ENCODE measurements around the gene SLC45A3.

Gene SLC45A3

GRCh38 chr1:205626216-205626615 lies 54.1 kb downstream of the SLC45A3 start:
- in situ Hi-C loops (cut with HindIII; ENCODE audit: low sequenced_read_pairs) = no loop called here
- no peak overlapping the region for H3K4me3 ChIP-seq (ENCODE audit: low read depth, low read length)
- no peak for DNase-seq (ENCODE audit: low read depth, low spot score)
- TF ChIP-seq CTCF (IDR thresholded peaks at IDR 0.05; ENCODE audit: low read depth, low read length) = no peak

GRCh38 chr1:205623646-205624045 lies 56.7 kb downstream of the SLC45A3 start:
- in situ Hi-C loops (cut with HindIII; ENCODE audit: low sequenced_read_pairs) = no loop called here
- no peak for TF ChIP-seq CTCF (IDR thresholded peaks at IDR 0.05; ENCODE audit: low read depth, low read length)

GRCh38 chr1:205620269-205620668 lies 60.0 kb downstream of the SLC45A3 start:
- no peak for TF ChIP-seq CTCF (IDR thresholded peaks at IDR 0.05; ENCODE audit: low read depth, low read length)
- no peak for DNase-seq (ENCODE audit: low read depth, low spot score)
- in situ Hi-C loops (cut with HindIII; ENCODE audit: low sequenced_read_pairs) = no loop called here
- no peak overlapping the region for H3K4me3 ChIP-seq (ENCODE audit: low read depth, low read length)

More at GRCh38 chr1:205623646-205624045, 56.7 kb downstream of the SLC45A3 start:
- no peak for DNase-seq (ENCODE audit: low read depth, low spot score)
- H3K4me3 ChIP-seq (ENCODE audit: low read depth, low read length) = no peak overlapping the region

- in situ Hi-C loops (cut with HindIII; ENCODE audit: low sequenced_read_pairs) = no loop called here
- no peak for TF ChIP-seq CTCF (IDR thresholded peaks at IDR 0.05; ENCODE audit: low read depth, low read length)
- no peak for DNase-seq (ENCODE audit: low read depth, low spot score)
- no peak overlapping the region for H3K4me3 ChIP-seq (ENCODE audit: low read depth, low read length)
Observed at GRCh38 chr1:205619376-205619775, 60.9 kb downstream of the SLC45A3 start.

- no peak for DNase-seq (ENCODE audit: low read depth, low spot score)
- in situ Hi-C loops (cut with HindIII; ENCODE audit: low sequenced_read_pairs) = no loop called here
- TF ChIP-seq CTCF (IDR thresholded peaks at IDR 0.05; ENCODE audit: low read depth, low read length) = no peak
- H3K4me3 ChIP-seq (ENCODE audit: low read depth, low read length) = no peak overlapping the region
Observed at GRCh38 chr1:205616563-205617293, 63.6 kb downstream of the SLC45A3 start.

GRCh38 chr1:205615789-205616188 lies 64.5 kb downstream of the SLC45A3 start:
- TF ChIP-seq CTCF (IDR thresholded peaks at IDR 0.05; ENCODE audit: low read depth, low read length) = no peak
- H3K4me3 ChIP-seq (ENCODE audit: low read depth, low read length) = no peak overlapping the region
- no peak for DNase-seq (ENCODE audit: low read depth, low spot score)
- in situ Hi-C loops (cut with HindIII; ENCODE audit: low sequenced_read_pairs) = no loop called here

Measured in astrocyte of the spinal cord (primary cell).